Fibroblast of skin of left quadriceps (primary cell): Measurements from ENCODE around the gene RNF8.
A peak's percentile ranks its signal among the peaks of the same experiment; 100 is the strongest.

Experiments used
- DNase-seq, 2 experiments: peaks; one replicate each; pipeline ENCODE4 v3.0.0-alpha.2; 2013; ENCODE audit warnings: low read depth in 2 of 2

RNF8 gene

DNA sequence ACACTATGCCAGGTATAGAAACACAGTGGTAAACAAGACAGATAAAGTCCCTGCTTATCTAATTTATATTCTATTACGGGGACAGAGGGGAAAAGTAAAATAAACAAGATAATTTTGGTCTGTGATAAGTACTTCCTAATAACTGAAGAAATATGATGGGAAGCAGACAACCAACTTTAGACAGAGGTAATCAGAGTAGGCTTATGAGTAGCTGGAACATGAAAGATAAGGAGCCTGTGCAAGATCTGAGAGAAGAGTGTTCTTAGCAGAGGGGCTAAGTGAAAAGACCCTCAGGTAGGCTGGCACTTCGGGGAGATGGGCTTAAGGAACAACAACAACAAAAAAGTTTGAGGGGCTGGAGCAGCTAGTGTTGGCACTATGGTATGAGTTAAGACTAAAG is 4.1 kb downstream of the RNF8 start:
- DNase-seq = no peak

- no peak for DNase-seq
Observed at GRCh38 chr6:37359039-37359438, 5.3 kb downstream of the RNF8 start.

- no peak for DNase-seq
Observed at GRCh38 chr6:37362101-37362828, 8.5 kb downstream of the RNF8 start.

DNA sequence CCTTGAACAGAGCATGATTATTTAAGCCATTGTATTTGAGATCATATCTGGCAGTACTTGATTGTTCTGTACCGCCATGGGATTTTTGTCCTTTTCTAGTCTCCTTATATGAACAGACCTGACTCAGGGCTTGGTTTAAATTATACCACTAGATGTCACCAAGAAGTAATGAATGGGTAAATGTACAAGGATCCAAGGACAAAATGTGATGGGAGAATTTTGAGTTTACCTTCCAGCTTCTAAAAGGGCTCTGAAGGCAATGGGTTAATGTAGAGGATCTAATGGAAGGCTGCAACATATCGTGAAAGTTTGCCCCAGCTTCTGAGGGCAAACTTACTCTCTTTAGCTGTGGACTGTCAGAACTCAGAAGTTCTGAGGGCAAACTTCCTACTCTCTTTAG is 12.0 kb downstream of the RNF8 start:
- DNase-seq = no peak

DNA sequence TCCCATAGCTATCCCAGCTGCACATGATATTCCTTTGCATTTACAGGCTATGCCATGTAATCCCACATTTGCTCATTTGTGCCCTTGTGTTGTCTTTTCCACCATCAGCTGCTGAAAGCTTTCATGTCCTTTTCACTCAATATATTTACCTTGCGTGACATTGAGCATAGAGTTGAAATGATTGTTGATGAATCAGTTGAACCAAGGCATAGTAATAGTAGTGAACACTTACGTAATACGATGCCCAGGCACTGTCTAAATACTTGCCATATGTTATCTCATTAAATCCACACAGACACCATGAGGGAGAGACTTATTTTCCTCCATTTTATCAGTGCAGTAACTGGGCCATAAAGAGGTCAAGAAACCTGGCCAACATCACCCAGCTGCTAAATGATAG is 13.1 kb downstream of the RNF8 start:
- no peak for DNase-seq

- DNase-seq = no peak
Observed at GRCh38 chr6:37368961-37369320, 15.2 kb downstream of the RNF8 start.

DNA sequence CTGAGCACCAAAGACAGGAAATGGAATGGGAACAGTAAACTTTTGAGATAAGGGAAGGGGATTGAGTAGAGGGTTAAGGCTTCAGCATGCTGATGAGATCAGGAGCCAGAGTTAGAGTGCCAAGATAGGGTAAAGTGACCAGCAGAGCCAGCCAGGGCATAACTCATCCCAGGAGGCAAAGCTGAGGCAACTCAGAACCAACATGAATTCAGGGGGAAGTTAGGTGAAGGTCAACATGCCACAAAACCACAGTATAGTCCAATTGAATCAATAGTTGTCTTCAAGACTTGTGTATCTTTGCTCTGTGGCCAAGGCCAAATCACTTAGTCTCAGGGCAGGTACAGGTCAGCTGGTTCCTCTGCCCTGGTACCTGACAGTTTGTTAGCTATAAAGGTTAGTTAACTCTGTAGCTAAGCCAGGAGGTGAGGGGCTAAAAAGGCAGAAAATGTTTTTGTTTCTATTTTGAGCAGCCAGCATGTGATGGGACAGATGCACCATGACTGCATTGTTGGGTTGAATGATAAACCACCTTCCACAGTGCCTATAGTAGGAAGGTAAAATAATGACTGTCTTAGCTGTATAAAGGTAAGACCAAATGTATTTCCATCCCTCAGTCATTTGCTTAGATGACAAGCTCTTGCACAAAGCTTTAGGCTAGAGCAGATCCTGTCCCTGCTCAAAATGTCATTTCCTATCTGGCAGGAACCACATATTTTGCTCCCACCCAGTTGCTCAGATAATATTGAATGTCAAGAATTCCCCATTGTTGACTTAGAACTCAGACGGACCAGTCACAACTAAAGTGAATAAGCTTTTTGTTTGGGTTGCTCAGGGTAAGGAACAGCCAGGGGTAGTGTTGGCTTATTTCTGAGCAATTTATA is 15.8 kb downstream of the RNF8 start:
- no peak for DNase-seq

DNA sequence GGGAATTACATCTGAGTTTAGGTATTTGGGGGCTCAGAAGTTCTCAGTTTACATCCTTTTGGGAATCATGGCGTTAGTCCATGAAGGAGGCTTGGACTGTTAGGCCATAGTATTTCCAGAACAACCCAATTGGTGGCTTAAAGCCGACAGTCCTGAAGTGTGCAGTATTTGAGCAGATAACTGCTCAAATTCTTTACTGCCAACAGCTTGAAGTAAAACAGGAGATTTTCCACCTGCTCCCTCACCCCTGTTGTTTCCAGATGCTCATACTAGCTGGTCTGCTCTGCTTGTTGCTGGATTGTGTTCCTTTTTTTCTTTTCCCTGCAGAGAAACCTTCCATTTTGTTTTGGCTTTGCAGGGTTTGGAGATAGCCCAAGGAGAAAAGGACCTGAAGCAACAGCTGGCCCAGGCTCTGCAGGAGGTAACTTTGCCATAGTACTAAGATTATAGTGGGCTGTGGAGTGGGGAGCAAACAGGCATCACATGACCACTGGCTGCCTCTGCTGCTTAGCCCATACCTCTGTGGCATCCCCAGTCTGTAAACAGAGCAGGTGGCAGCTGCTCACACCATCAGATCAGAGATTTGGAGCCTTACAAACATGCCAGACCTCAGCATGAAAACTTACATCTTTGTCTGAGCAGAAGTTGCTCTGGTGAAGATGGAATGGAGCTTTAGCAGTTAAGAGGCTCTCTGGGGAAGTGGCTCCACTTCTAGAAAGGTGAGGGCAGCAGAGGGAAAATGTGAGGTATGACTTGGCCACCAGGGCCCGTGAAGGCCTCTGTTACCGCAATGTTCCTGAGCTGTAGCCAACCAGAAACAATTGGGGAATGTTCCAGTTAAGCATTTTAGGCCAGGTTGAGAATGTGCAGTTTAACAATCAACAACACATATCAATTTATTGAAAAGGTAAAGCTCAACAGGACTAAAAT is 17.6 kb downstream of the RNF8 start:
- no peak for DNase-seq

DNA sequence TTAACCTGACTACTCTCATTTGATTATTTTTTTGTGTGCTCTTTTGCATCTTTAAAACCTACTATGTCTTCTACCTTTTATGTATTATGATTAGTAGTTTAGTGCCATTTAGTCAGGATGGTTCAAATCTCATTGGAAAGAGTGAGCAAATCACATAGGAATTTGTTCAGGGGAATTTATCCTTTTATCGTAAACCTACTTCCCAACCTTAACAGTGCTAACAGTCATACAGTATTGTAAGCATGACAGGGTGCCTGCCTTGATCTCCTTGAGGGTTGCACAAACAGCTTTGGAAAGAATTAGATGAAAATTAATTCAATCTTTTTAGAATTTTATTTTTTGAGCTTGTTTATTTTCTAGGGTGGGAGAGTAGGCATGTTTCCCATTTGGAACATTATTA is 18.3 kb downstream of the RNF8 start:
- DNase-seq = no peak

- no peak for DNase-seq
Observed at GRCh38 chr6:37373822-37374471, 20.2 kb downstream of the RNF8 start.

GRCh38 chr6:37375376-37375775 is 21.6 kb downstream of the RNF8 start:
- DNase-seq = no peak

GRCh38 chr6:37376078-37376743 is 22.4 kb downstream of the RNF8 start:
- DNase-seq = no peak

DNA sequence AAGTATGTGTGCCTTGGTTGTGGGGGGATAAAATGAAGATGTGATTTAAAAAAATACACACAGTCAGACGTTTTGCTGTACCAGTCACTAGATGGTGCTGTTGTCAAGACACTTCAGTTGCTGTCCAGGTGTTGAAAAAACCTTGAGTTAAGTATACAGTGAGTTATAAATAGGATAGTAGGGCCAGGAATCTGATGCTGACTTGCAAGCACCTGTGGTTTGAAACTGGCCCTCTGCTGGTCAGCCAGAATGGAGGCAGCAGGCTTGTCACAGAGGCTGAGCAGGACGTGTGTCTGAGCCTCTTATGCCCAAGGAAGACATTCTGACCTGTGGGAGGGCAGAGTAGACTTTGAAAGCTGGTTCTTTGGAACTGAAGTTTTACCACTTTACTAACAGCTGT is 27.8 kb downstream of the RNF8 start:
- DNase-seq = no peak

GRCh38 chr6:37382994-37383765 is 29.4 kb downstream of the RNF8 start:
- no peak for DNase-seq

DNA sequence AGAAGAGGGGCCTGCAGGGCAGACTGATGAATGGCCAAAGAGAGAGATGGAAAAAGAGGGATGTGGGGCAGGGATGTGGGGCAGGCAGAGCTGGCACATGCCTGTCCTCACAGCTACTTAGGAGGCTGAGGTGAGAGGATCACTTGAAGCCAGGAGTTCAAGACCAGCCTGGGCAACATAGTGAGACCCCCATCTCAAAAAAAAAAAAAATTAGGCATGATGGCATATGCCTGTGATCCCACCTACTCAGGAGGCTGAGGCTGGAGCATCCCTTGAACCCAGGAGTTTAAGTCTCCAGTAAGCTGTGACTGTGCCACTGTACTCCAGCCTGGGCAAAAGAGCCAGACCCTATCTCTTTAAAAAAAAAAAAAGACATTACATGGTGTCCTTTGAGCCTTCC is 34.8 kb downstream of the RNF8 start:
- no peak for DNase-seq

- DNase-seq = no peak
Observed at GRCh38 chr6:37389857-37390256, 36.1 kb downstream of the RNF8 start.

DNA sequence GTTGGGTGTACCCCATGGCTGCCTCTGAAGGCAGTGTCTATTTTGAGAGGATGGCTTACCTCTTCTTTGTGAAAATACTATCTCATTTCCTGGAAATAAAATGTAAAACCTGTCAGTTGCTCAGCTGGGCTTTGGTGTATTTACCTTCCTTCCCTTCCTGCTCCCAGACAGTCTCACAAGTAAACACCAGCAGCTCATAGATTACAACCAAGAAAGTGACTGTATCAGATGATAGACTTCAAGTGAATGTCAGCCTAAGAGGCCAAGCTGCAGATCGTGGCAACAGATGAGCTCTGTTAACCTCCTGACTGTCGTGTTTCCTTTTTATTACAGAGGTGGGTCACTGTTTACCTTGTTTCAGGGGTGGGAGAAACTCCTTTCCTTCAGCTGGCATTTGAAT is 37.3 kb downstream of the RNF8 start:
- DNase-seq = no peak

GRCh38 chr6:37392821-37393220 is 39.0 kb downstream of the RNF8 start:
- DNase-seq = no peak

DNA sequence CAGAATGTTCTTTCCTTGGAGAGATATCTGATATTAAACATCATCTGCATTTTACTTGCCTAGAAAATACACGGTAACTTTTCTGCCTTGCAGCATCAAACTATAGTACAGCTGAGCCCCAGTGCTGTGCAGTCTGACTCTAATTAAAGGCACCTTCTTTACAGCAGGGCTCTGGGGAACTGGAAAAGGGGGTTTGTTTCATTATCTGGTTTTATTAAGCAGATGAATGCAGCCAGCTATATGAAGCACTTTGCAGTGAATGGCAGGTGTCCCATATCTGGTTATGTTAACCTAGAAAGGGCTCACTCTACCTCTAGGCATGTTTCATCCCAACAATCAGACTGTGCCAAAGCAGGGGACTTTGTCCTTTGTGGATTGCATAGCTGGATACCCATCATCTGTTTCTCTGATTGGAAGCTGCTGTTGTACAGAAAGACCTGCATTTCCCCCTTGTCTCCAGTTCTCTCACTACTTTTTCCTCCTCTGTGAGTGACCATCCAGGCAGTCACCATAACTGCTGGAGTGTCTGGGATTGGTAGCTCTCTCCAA is 39.7 kb downstream of the RNF8 start:
- no peak for DNase-seq

- DNase-seq = peak; percentile 34 to 36
Observed at GRCh38 chr6:37396571-37397180, 42.9 kb downstream of the RNF8 start.
